Heart left ventricle (tissue), 13 donors: ENCODE results near the gene DNAL1.

Experiments
- POLR2A ChIP-seq, 2 donors: fragments of 450-650 bp; IDR thresholded peaks; one replicate each; pipeline ENCODE4 v1.6.1; 2017; ENCODE audit warnings: antibody characterized with exemption in 2 of 2, mild to moderate bottlenecking in 2 of 2, moderate library complexity in 2 of 2
- TF ChIP-seq, protein P1 (sequence below), 12 donors: fragments of 200-600 bp; sonication (generic) in 4 of 12; IDR thresholded peaks; one replicate each; pipeline versions ENCODE4 v1.5.0 to v1.8.0; 2018 to 2022; ENCODE audit warnings: antibody characterized with exemption in 12 of 12, mild to moderate bottlenecking in 5 of 12
- donor health status: ischemic (EF 13 %, LVEDD 7.1; RV severe dilation, severe dysfunction).
- donor health status: DM: no; HTN: yes; CAD: no.
- donor health status: DM: no; HTN: no; CAD: no.
- donor health status: ischemic (EF 25% LVEDD 6.9; RV normal size, moderate dysfunction).
- donor health status: ischemic (EF 25% LVEDD 5.7; RV mildly dilated, moderate dysfunction).
- donor health status: ischemic (EF 35%, LVEDD 5.7; RV mildly dilated, moderate dysfunction).
- donor health status: nonischemic (EF 11% LVEDD 7.7; RV severe dilation, severe dysfunction).
- donor health status: DM: yes; HTN: yes; CAD: no.
- donor health status: PGD.
- donor health status: ischemic (EF 29% LVEDD 5.4; RV normal size, mild dysfunction).
- donor health status: nonischemic (EF 23%, LVEDD 6.1; RV moderate dilation, normal function).

GRCh38 chr14:73623504-73624054, 21.2 kb upstream of the DNAL1 start:
- TF ChIP-seq, protein P1, sequence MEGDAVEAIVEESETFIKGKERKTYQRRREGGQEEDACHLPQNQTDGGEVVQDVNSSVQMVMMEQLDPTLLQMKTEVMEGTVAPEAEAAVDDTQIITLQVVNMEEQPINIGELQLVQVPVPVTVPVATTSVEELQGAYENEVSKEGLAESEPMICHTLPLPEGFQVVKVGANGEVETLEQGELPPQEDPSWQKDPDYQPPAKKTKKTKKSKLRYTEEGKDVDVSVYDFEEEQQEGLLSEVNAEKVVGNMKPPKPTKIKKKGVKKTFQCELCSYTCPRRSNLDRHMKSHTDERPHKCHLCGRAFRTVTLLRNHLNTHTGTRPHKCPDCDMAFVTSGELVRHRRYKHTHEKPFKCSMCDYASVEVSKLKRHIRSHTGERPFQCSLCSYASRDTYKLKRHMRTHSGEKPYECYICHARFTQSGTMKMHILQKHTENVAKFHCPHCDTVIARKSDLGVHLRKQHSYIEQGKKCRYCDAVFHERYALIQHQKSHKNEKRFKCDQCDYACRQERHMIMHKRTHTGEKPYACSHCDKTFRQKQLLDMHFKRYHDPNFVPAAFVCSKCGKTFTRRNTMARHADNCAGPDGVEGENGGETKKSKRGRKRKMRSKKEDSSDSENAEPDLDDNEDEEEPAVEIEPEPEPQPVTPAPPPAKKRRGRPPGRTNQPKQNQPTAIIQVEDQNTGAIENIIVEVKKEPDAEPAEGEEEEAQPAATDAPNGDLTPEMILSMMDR (IDR thresholded peaks at IDR 0.05) = no peak
- TF ChIP-seq POLR2A (IDR thresholded peaks at IDR 0.05) = no peak
